AG09319 (cell line): ENCODE data around the gene TMEM30A.

ENCODE experiments used
- DNase-seq: peaks from one replicate; pipeline ENCODE4 v3.0.0-alpha.2; 2010; ENCODE audit warnings: low read depth; ENCODE audit errors: extremely low read depth
- TF ChIP-seq, protein P1 (sequence below): IDR thresholded peaks from 2 replicates; pipeline ENCODE4 v1.5.1; 2011; ENCODE audit warnings: low read depth, mild to moderate bottlenecking, inconsistent platforms, low read length, moderate library complexity

TMEM30A gene

DNA sequence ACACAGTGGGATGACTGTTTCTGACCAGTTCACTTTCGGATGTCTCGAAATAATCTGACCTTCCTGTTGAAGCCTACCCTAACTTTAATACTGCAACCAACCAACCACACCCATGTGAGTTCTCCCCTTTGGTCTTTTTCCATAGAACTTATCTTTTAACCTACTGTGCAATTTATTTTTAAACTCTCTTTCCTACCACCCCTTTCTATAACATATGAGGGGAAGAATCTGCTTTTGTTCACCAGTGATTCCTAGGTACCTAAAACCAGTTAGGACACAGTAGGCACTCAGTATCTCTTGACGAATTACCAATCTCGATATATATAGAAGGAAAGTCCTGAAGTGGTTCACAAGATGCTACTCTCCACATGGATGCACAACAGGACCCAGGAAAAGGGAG, 48.0 kb downstream of the TMEM30A start:
- TF ChIP-seq, protein P1, sequence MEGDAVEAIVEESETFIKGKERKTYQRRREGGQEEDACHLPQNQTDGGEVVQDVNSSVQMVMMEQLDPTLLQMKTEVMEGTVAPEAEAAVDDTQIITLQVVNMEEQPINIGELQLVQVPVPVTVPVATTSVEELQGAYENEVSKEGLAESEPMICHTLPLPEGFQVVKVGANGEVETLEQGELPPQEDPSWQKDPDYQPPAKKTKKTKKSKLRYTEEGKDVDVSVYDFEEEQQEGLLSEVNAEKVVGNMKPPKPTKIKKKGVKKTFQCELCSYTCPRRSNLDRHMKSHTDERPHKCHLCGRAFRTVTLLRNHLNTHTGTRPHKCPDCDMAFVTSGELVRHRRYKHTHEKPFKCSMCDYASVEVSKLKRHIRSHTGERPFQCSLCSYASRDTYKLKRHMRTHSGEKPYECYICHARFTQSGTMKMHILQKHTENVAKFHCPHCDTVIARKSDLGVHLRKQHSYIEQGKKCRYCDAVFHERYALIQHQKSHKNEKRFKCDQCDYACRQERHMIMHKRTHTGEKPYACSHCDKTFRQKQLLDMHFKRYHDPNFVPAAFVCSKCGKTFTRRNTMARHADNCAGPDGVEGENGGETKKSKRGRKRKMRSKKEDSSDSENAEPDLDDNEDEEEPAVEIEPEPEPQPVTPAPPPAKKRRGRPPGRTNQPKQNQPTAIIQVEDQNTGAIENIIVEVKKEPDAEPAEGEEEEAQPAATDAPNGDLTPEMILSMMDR, result no peak
- DNase-seq, result no peak

DNA sequence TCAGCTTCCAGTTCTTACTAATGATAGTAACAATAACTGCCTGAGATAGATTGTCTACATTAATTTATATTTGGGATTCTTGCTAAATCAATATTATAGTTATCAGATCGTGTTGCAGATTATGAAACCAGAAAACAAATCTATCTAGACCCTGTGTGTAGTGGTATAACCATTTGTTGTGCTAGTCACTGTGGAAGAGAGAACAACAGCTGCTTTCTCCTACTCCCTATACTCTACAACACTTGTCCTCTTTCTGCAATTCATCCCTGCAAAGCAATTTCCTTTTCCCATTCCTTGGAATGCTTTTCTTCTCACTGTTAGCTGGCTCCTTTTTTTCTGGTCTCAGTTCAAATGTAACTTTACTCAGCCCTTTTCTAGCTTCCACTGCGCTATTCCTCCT, 49.3 kb downstream of the TMEM30A start:
- no peak for DNase-seq
- TF ChIP-seq, protein P1, result no peak

DNA sequence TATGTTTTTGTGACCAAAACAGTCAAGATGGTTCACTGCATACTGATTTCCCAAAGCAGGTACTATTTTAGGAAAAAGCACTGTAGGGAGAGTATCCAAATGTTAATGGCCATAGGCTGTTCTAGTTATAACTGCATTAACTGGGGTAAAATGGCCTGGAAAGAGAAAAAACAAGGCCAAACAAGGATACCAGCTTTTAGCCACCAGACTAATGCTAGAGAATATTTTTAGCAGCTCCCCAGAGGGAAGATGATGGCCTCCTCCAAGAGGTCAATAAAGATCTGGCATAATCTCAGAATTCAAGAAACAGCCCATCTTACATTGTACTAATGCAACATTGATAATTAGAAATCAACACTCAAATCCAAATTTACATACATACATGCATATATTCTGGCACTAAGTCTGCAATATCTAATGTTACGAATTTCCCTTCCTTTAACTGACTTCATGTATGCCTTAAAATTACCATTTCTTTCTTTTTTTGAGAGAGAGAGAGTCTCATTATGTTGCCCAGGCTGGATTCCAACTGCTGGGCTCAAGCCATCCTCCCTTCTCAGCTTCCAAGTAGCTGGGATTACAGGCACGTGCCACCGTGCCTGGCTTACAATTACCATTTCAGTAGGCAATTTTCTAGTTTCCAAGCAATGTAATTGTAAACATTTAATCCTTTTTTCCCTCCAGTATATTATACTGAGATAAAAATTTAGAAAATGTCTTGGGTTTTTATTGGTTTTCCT, 50.3 kb downstream of the TMEM30A start:
- TF ChIP-seq, protein P1, result no peak
- DNase-seq, result no peak

DNA sequence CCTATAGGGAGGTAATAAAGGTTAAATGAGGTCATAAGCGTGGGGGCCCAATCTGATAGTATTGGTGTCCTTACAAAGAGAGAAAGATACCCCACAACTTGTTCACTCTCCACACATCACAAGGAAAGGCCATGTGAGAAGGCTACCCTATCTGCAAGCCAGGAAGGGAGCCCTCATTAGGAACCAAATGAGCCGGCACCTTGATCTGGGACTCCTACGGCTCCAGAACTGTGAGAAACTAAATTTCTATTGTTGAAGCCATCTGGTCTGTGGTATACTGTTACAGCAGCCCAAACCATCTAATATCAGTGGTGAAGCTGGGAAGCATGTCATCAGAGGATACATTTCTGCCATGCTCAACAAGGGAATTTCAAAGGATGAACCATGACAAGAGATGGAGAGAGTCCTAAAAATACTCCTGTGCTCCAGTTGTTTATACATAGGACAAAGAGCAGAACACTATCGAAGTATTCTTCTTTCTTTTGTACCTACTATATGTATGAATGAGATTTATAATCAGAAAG, 51.4 kb downstream of the TMEM30A start:
- TF ChIP-seq, protein P1, result no peak
- DNase-seq, result no peak

DNA sequence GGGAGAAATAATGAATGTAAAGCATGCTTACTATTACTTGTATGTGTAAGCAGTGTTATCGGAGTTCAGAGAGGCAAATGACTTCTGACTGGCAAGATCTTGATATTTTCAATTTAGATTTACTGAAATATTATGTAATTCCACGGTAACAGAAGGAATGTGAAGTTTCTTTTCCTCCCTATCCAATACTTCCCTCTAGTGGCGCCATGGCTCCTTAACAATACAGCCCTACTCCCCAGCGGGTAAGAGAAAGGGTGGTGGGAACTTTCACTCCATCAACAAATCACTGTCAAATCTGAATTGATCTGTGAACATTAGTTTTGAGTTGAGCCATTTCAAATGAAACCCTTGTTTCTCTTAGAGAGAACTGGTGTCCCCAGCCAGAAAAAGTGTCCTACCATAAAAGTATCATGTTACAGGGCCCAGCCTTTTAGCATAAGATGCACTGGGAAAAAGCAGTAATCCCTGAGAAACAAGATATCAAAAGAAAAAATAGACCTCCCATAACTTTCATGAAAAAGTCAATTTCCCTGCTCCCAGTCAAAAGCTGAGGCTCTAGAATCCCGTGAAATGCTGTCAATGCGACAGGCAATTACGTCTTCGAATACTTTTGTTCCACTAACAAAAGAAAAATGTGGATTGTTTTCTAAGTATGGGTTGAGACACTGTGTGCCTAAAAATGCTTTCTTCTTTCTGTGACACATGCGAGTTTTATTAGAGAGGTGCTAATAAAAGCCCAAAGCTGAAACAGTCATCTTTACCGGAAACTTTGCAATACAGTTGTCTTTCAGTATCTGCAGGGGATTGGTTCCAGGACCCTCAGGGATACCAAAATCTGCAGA, 53.9 kb downstream of the TMEM30A start:
- no peak for DNase-seq
- TF ChIP-seq, protein P1, result peak; percentile 86

DNA sequence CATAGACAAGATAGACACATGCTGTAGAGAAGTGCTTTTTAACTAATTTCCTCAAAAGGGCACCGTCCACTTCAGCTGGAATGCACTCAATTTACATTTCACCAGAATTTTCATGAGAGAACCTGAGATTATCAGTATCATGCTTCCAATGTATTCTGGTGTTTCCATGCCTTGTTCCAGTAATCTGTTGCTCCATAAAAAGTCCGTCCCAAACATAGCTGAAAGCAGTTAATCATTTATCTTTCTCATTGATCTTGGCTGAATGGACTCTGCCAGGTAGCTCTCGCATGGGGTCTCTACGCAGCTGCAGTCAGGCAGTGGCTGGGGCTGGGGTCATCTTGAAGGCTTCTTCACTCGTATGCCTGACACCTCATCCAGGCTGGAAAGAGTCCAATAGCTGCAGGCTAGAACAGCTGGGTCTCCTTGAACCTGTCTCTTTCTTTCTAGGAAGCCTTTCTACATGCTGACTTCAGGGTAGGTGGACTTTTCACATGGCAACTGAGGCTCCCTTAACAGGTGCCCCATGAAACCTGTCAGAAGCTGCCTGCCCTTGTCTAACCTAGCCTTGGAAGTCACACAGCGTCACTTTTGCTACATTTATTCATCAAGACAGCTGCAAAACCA, 60.2 kb downstream of the TMEM30A start:
- DNase-seq, result no peak
- TF ChIP-seq, protein P1, result no peak
